ENCODE results near the gene MLH3.

Gene MLH3

DNA sequence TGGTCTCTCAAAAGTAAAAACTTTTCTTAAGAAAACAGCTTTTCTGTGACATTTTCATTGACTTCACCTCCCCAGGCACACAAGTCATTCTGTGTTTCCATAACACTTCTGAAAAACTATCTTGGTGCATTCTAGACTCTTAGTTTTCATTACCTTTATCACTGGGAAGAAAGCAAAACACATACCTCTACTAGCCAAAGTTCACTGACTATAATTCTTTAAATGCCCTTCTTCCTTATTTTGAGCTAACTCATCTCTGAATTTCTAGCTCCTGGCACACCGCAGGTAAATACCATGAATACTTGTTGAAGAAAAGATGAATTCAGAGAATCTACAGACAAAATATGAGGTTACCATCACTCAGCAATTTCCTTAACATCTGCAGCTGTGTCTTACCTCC lies 21.1 kb downstream of the MLH3 start (continued):
- no peak for TF ChIP-seq ISL1 (CRISPR knock-in tag; IDR thresholded peaks at IDR 0.05)
- TF ChIP-seq SNAI2 (CRISPR knock-in tag; IDR thresholded peaks at IDR 0.05), result no peak

DNA sequence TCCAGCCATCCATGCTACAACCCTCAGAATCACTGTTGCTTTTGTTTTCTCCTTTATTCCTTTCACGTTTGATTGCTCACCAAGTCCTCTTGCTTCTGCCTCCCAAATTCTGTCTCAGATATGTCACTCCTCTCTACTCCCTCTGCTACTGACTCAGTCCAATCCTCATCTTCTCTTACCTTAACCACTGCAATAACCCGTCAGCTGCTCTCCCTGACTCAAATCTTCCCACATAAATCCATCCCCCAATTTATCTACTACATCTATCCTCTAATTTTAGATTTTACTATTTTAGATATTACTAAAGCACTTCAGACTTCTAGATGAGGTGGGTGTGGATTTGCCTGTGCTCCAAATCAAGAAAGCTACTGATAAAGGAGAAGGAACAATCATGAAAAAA lies 25.4 kb downstream of the MLH3 start:
- TF ChIP-seq, protein P1, sequence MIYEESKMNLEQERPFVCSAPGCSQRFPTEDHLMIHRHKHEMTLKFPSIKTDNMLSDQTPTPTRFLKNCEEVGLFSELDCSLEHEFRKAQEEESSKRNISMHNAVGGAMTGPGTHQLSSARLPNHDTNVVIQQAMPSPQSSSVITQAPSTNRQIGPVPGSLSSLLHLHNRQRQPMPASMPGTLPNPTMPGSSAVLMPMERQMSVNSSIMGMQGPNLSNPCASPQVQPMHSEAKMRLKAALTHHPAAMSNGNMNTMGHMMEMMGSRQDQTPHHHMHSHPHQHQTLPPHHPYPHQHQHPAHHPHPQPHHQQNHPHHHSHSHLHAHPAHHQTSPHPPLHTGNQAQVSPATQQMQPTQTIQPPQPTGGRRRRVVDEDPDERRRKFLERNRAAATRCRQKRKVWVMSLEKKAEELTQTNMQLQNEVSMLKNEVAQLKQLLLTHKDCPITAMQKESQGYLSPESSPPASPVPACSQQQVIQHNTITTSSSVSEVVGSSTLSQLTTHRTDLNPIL (CRISPR knock-in tag; IDR thresholded peaks at IDR 0.05; ENCODE audit: low read depth), result no peak
- TF ChIP-seq BACH2 (CRISPR knock-in tag; IDR thresholded peaks at IDR 0.05; ENCODE audit: borderline replicate concordance) (no peak), SNAI2 (CRISPR knock-in tag; IDR thresholded peaks at IDR 0.05) (no peak), RARB (CRISPR knock-in tag; IDR thresholded peaks at IDR 0.05) (no peak), ISL1 (CRISPR knock-in tag; IDR thresholded peaks at IDR 0.05) (no peak), TCF4 (CRISPR knock-in tag; IDR thresholded peaks at IDR 0.05; ENCODE audit: borderline replicate concordance) (no peak), CSDC2 (CRISPR knock-in tag; IDR thresholded peaks at IDR 0.05) (no peak), ZNF8 (CRISPR knock-in tag; IDR thresholded peaks at IDR 0.05) (no peak), ZFP3 (CRISPR knock-in tag; IDR thresholded peaks at IDR 0.05) (no peak)
- TF ChIP-seq, protein P2, sequence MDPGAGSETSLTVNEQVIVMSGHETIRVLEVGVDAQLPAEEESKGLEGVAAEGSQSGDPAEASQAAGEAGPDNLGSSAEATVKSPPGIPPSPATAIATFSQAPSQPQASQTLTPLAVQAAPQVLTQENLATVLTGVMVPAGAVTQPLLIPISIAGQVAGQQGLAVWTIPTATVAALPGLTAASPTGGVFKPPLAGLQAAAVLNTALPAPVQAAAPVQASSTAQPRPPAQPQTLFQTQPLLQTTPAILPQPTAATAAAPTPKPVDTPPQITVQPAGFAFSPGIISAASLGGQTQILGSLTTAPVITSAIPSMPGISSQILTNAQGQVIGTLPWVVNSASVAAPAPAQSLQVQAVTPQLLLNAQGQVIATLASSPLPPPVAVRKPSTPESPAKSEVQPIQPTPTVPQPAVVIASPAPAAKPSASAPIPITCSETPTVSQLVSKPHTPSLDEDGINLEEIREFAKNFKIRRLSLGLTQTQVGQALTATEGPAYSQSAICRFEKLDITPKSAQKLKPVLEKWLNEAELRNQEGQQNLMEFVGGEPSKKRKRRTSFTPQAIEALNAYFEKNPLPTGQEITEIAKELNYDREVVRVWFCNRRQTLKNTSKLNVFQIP (CRISPR knock-in tag; IDR thresholded peaks at IDR 0.05; ENCODE audit: borderline replicate concordance, low read depth), result no peak
- ATAC-seq, result no peak

DNA sequence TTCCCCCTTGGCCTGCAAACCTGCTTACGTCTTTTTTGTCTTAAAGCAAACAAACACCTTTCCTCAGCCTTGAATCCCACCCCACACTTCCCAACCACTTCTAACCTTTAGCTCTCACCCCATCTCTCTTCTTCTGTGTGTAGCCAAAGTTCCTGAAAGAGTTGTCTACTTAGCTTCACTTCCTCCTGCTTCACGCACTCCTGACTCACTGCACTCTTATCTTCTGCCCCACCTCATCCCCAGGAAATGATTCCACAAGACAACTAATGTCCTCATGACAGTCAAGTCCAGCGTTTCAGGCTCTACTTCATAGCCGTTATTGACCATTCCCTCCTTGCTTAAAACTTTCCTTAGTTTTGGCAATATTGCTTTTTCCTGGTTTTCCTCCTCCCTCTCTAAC lies 26.2 kb downstream of the MLH3 start:
- TF ChIP-seq ZNF8 (CRISPR knock-in tag; IDR thresholded peaks at IDR 0.05), result no peak
- TF ChIP-seq PPARA (CRISPR knock-in tag; IDR thresholded peaks at IDR 0.05; ENCODE audit: borderline replicate concordance), result no peak

DNA sequence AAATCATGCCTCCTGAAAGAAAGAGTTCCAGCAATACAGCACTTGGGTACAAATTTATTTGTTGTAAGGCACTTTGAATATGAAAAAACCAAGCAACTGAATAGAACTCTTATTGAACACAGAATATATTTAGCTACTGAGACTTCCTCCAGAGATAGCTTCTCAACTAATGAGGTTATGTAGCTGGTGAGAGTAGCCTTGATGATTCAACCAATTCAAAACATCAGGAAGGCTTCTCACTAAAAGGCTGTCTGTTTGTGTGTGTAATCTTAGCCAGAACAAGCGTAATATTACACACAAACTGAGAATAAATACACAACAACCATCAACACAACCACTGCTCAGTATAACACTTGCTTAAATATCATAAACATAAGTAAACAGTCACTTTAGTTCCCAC lies 28.2 kb downstream of the MLH3 start:
- TF ChIP-seq GLIS3 (CRISPR knock-in tag; IDR thresholded peaks at IDR 0.05) (no peak), ARNTL (CRISPR knock-in tag; IDR thresholded peaks at IDR 0.05; ENCODE audit: borderline replicate concordance, low read depth) (no peak), ISL1 (CRISPR knock-in tag; IDR thresholded peaks at IDR 0.05) (no peak), ZNF8 (CRISPR knock-in tag; IDR thresholded peaks at IDR 0.05) (no peak), RARB (CRISPR knock-in tag; IDR thresholded peaks at IDR 0.05) (no peak), OSR1 (CRISPR knock-in tag; IDR thresholded peaks at IDR 0.05) (no peak), ESRRG (CRISPR knock-in tag; IDR thresholded peaks at IDR 0.05) (no peak), CSDC2 (CRISPR knock-in tag; IDR thresholded peaks at IDR 0.05) (no peak), PPARA (CRISPR knock-in tag; IDR thresholded peaks at IDR 0.05; ENCODE audit: borderline replicate concordance) (no peak), ZC3H10 (CRISPR knock-in tag; IDR thresholded peaks at IDR 0.05) (no peak), ZNF70 (CRISPR knock-in tag; IDR thresholded peaks at IDR 0.05) (no peak), ZFP3 (CRISPR knock-in tag; IDR thresholded peaks at IDR 0.05) (no peak), ZNF565 (CRISPR knock-in tag; conservative IDR thresholded peaks at IDR 0.05; ENCODE audit: low read depth) (no peak), BACH2 (CRISPR knock-in tag; IDR thresholded peaks at IDR 0.05; ENCODE audit: borderline replicate concordance) (no peak), TCF4 (CRISPR knock-in tag; IDR thresholded peaks at IDR 0.05; ENCODE audit: borderline replicate concordance) (no peak)
- TF ChIP-seq, protein P1 (CRISPR knock-in tag; IDR thresholded peaks at IDR 0.05; ENCODE audit: low read depth), result no peak
- TF ChIP-seq, protein P3, sequence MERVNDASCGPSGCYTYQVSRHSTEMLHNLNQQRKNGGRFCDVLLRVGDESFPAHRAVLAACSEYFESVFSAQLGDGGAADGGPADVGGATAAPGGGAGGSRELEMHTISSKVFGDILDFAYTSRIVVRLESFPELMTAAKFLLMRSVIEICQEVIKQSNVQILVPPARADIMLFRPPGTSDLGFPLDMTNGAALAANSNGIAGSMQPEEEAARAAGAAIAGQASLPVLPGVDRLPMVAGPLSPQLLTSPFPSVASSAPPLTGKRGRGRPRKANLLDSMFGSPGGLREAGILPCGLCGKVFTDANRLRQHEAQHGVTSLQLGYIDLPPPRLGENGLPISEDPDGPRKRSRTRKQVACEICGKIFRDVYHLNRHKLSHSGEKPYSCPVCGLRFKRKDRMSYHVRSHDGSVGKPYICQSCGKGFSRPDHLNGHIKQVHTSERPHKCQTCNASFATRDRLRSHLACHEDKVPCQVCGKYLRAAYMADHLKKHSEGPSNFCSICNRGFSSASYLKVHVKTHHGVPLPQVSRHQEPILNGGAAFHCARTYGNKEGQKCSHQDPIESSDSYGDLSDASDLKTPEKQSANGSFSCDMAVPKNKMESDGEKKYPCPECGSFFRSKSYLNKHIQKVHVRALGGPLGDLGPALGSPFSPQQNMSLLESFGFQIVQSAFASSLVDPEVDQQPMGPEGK (CRISPR knock-in tag; IDR thresholded peaks at IDR 0.05; ENCODE audit: borderline replicate concordance), result no peak
- TF ChIP-seq, protein P2 (CRISPR knock-in tag; IDR thresholded peaks at IDR 0.05; ENCODE audit: borderline replicate concordance, low read depth), result no peak
- TF ChIP-seq, protein P4, sequence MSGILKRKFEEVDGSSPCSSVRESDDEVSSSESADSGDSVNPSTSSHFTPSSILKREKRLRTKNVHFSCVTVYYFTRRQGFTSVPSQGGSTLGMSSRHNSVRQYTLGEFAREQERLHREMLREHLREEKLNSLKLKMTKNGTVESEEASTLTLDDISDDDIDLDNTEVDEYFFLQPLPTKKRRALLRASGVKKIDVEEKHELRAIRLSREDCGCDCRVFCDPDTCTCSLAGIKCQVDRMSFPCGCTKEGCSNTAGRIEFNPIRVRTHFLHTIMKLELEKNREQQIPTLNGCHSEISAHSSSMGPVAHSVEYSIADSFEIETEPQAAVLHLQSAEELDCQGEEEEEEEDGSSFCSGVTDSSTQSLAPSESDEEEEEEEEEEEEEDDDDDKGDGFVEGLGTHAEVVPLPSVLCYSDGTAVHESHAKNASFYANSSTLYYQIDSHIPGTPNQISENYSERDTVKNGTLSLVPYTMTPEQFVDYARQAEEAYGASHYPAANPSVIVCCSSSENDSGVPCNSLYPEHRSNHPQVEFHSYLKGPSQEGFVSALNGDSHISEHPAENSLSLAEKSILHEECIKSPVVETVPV (CRISPR knock-in tag; IDR thresholded peaks at IDR 0.05), result no peak
- TF ChIP-seq, protein P5, sequence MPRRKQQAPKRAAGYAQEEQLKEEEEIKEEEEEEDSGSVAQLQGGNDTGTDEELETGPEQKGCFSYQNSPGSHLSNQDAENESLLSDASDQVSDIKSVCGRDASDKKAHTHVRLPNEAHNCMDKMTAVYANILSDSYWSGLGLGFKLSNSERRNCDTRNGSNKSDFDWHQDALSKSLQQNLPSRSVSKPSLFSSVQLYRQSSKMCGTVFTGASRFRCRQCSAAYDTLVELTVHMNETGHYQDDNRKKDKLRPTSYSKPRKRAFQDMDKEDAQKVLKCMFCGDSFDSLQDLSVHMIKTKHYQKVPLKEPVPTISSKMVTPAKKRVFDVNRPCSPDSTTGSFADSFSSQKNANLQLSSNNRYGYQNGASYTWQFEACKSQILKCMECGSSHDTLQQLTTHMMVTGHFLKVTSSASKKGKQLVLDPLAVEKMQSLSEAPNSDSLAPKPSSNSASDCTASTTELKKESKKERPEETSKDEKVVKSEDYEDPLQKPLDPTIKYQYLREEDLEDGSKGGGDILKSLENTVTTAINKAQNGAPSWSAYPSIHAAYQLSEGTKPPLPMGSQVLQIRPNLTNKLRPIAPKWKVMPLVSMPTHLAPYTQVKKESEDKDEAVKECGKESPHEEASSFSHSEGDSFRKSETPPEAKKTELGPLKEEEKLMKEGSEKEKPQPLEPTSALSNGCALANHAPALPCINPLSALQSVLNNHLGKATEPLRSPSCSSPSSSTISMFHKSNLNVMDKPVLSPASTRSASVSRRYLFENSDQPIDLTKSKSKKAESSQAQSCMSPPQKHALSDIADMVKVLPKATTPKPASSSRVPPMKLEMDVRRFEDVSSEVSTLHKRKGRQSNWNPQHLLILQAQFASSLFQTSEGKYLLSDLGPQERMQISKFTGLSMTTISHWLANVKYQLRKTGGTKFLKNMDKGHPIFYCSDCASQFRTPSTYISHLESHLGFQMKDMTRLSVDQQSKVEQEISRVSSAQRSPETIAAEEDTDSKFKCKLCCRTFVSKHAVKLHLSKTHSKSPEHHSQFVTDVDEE (CRISPR knock-in tag; IDR thresholded peaks at IDR 0.05), result no peak
- ATAC-seq, result no peak

More for the DNA sequence above, 26.2 kb downstream of the MLH3 start:
- ATAC-seq, result no peak
